Measurements from ENCODE around the gene RAVER1.
"Not testable (repeated sequence)": the region's sequence is repeated elsewhere in the genome, so short reads cannot be mapped to it uniquely, and the experiment has no call there.

RAVER1 gene

DNA sequence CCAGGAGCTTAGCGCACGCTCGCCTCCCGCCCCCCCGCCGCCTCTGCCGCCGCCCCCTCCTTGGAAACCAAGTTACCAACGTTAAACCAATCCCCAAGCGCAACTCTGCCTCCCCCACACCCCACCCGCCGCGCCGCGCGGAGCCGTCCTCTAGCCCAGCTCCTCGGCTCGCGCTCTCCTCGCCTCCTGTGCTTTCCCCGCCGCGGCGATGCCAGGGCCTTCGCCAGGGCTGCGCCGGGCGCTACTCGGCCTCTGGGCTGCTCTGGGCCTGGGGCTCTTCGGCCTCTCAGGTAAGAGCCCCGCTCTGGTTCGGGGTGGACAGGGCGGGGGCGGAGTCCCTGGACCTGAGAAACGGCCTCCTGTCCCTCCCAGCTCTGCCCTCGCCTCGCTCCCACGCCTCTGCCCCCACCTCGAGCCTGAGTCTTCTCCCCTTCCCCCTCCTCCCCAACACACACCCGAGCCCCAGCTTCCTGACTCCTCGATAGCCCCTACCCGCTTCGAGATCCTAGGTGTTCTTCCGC lies 43.4 kb downstream of the RAVER1 start, which contains the start of gene ICAM5:
ICAM5 (plus strand) TSS at position 117 of the 521 bp plus-strand sequence; CDS start at position 209, 92 bp downstream.
- DNase-seq = peak; percentile 58 to 63

DNA sequence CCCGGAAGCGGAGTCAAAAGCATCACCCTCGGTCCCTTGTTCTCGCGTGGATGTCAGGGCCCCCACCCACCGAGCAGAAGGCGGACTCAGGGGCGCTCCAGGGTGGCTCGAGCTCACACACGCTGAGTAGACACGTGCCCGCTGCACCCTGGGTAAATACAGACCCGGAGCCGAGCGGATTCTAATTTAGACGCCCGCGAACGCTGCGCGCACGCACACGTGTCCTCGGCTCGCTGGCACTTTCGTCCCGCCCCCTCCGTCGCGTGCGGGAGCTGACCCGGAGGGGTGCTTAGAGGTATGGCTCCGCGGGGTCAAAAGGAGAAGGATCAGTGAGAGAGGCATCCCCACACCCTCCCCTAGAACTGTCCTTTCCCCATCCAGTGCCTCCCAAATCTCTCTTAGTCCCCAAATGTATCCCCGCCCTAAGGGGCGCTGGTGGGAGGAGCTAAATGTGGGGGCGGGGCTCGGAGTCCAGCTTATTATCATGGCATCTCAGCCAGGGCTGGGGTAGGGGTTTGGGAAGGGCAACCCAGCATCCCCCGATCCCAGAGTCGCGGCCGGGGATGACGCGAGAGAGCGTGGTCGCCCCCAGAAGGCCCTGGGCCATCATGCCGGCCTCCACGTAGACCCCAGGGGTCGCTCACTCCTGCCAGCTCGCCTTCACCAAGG lies 44.0 kb downstream of the RAVER1 start:
- DNase-seq = peak; percentile 80 to 84

DNA sequence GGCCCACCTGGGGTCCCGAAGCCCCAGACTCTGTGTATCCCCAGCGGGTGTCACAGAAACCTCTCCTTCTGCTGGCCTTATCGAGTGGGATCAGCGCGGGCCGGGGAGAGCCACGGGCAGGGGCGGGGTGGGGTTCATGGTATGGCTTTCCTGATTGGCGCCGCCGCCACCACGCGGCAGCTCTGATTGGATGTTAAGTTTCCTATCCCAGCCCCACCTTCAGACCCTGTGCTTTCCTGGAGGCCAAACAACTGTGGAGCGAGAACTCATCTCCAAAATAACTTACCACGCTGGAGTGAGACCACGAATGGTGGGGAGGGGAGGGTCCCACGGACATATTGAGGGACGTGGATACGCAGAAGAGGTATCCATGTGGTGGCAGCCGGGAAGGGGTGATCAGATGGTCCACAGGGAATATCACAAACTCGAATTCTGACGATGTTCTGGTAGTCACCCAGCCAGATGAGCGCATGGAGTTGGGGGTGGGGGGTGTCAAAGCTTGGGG lies 44.6 kb downstream of the RAVER1 start:
- DNase-seq = peak; percentile 73

DNA sequence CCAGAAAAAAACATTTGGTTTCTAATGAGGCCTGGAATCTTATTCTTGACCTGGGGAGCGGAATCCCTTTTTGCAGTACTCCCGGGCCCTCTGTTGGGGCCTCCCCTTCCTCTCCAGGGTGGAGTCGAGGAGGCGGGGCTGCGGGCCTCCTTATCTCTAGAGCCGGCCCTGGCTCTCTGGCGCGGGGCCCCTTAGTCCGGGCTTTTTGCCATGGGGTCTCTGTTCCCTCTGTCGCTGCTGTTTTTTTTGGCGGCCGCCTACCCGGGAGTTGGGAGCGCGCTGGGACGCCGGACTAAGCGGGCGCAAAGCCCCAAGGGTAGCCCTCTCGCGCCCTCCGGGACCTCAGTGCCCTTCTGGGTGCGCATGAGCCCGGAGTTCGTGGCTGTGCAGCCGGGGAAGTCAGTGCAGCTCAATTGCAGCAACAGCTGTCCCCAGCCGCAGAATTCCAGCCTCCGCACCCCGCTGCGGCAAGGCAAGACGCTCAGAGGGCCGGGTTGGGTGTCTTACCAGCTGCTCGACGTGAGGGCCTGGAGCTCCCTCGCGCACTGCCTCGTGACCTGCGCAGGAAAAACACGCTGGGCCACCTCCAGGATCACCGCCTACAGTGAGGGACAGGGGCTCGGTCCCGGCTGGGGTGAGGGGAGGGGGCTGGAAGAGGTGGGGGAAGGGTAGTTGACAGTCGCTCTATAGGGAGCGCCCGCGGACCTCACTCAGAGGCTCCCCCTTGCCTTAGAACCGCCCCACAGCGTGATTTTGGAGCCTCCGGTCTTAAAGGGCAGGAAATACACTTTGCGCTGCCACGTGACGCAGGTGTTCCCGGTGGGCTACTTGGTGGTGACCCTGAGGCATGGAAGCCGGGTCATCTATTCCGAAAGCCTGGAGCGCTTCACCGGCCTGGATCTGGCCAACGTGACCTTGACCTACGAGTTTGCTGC lies 46.3 kb downstream of the RAVER1 start, which contains the start of gene ICAM4:
ICAM4 (plus strand) TSS at position 153 of the 935 bp plus-strand sequence; CDS start at position 211, 58 bp downstream.
- peak; percentile 58 to 64 for DNase-seq

DNA sequence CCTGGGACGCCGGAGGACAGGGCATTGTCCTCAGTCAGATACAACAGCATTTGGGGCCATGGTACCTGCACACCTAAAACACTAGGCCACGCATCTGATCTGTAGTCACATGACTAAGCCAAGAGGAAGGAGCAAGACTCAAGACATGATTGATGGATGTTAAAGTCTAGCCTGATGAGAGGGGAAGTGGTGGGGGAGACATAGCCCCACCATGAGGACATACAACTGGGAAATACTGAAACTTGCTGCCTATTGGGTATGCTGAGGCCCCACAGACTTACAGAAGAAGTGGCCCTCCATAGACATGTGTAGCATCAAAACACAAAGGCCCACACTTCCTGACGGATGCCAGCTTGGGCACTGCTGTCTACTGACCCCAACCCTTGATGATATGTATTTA lies 47.9 kb downstream of the RAVER1 start:
- no peak for DNase-seq

DNA sequence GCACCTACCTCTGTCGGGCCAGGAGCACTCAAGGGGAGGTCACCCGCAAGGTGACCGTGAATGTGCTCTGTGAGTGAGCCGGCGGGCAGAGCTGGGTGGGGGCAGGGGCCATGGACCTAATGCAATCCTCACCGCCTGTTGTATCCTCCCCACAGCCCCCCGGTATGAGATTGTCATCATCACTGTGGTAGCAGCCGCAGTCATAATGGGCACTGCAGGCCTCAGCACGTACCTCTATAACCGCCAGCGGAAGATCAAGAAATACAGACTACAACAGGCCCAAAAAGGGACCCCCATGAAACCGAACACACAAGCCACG lies 48.4 kb downstream of the RAVER1 start:
- DNase-seq = no peak

DNA sequence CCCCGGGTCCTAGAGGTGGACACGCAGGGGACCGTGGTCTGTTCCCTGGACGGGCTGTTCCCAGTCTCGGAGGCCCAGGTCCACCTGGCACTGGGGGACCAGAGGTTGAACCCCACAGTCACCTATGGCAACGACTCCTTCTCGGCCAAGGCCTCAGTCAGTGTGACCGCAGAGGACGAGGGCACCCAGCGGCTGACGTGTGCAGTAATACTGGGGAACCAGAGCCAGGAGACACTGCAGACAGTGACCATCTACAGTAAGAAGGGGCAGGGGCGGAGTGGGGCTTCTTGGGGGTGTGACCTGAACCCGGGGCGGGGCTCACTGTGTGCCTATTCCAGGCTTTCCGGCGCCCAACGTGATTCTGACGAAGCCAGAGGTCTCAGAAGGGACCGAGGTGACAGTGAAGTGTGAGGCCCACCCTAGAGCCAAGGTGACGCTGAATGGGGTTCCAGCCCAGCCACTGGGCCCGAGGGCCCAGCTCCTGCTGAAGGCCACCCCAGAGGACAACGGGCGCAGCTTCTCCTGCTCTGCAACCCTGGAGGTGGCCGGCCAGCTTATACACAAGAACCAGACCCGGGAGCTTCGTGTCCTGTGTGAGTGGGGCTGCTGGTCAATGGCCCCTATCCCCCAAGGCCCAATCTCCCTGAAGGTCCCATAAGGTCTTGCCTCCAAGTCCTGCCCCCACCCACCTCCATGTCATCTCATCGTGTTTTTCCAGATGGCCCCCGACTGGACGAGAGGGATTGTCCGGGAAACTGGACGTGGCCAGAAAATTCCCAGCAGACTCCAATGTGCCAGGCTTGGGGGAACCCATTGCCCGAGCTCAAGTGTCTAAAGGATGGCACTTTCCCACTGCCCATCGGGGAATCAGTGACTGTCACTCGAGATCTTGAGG lies 49.0 kb downstream of the RAVER1 start:
- no peak for DNase-seq

DNA sequence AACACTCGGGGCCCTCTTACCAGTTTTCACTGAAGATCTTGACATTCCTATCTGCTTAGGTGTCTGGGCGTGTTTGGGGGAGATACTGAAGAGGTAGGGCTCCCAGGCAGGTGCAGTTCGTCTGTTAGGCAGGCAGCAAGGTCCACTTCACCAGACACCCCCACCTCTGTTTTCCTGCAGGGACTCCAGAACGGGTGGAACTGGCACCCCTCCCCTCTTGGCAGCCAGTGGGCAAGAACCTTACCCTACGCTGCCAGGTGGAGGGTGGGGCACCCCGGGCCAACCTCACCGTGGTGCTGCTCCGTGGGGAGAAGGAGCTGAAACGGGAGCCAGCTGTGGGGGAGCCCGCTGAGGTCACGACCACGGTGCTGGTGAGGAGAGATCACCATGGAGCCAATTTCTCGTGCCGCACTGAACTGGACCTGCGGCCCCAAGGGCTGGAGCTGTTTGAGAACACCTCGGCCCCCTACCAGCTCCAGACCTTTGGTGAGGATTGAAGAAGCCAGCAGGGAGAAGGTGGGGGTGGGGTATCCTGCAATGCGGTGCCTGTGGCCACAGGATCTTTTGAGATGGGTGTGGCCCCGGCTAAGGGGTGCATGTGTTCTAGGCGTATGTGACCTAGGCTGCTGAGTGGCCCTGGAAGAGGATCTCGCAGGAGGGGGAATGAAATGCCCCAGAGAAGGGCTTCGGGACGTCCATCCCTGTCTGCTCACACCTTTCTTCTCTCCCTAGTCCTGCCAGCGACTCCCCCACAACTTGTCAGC lies 49.8 kb downstream of the RAVER1 start:
- DNase-seq = no peak

DNA sequence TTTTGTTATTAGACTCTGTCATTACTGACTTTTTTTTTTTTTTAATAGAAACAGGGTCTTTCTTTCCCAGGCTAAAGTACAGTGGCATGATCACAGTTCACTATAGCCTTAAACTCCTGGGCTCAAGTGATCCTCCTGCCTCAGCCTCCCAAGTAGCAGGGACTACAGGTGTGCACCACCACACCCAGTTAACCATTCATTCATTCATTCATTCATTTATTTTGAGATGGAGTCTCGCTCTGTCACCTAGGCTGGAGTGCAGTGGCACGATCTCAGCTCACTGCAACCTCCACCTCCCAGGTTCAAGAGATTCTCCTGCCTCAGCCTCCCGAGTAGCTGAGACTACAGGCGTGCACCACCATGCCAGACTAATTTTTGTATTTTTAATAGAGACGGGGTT lies 51.3 kb downstream of the RAVER1 start:
- DNase-seq = not testable (repeated sequence)

DNA sequence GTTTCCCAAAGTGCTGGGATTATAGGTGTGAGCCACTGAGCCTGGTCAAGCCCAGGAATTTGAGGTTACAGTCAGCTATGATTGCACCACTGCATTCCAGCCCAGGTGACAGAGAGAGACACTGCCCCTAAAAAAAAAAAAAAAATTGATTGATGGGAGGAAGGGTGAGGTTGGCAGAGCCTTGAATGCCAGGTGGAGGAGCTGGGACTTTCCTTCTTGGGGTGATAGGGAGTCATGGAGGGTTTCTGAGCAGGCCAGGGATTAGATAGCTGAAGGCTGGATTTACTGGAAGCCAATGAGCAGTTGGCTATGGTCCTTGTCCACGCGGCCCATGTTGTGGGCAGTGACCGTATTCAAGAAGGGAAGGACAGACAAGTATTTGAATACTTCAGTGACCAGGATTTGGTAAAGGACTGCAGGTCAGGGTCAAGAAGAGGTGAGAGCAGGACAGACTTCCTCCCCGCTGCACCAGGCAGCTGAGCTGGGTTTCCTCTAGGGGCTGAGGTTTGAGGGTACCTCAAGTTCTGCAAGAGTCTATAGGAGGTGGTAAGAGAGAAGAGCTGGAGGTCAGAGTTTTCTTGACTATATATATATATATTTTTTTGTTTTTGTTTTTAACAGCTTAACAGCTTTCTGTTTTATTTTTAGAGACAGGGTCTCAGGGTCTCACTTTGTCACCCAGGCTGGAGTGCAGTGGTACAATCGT lies 53.4 kb downstream of the RAVER1 start:
- no peak for DNase-seq

DNA sequence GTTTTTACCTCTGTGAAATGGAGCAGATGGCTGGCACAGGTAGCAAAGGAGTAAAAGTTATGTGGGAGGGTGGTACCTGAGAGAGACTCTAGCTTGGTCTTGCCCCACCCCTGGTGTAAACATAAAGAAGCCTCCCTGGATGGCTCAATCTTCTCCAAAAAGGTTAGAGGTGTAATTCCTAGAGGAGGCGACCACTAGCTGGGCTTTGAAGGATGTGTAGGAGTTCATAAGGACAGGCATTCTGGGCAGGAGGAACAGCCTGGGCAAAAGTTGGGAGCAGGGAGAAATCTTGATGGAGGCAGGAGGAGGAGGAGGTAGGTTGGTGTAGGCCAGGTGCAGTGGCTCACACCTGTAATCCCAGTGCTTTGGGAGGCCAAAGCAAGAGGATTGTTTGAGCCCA lies 54.4 kb downstream of the RAVER1 start:
- DNase-seq = no peak

DNA sequence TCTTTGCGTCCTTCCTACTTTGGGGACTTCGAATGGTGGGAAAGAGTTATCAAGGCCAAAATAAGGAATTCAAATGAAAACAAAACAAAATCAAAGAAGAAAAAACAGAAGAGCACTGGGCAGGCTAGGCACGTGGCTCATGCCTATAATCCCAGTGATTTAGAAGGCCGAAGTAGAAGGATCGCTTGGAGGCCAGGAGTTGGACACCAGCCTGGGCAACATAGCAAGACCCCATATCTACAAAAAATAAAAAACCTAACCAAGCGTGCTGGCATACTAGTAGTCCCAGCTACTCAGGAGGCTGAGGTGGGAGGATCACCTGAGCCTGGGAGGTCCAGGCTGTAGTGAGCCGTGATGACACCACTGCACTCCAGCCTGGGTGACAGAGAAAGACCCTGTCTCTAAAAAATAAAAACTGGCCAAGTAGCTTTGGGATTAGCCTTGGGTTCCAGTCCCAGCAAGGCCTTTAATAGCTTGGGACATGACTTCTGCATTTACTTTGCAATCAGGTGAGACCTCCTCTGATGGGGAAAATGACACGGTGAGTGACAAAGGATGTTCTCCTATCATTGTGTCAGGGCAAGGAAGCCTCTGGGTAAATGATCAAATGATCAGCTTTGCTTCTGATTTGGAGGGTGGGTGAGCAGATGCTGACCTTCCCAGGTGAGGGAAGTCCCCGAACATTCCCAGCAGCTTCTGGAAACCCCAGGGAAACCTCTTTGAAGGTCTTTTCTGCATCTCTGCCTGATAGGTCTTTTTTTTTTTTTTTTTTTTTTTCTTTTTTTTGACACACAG lies 55.3 kb downstream of the RAVER1 start:
- no peak for DNase-seq

DNA sequence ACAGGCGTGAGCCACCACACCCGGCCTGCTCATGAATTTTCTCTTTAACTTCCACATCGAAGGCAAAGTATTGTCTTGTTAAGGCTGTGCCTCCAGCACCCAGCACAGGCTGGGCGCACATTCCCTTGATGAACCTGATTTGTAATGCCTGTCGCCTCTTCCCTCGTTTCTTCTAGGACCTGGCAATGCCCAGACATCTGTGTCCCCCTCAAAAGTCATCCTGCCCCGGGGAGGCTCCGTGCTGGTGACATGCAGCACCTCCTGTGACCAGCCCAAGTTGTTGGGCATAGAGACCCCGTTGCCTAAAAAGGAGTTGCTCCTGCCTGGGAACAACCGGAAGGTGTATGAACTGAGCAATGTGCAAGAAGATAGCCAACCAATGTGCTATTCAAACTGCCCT lies 58.7 kb downstream of the RAVER1 start:
- DNase-seq = no peak

DNA sequence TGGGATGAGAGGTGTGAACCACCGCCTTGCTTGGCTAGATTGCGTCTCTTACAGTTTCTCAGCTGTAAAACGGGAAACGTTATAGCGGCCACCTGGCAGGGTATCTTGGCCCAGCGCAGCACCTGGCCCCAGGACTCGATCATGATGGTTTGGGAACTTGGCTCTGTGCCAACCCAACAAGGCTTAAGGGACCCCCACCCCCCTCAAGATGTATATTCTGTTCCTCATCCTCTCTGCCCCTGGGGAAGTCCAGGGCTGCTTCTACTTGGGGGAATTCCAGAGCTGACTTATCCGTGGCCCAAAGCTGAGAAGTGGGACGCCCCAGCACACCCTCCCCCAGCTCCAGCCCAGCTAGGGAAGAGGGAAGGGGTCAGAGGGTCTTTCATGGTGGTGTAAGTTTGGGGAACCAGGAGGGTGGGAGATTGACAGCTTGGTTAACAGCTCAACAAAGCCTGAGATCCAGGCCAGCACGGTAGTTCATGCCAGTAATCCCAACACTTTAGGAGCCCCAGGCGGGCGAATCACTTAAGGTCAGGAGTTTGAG lies 61.7 kb downstream of the RAVER1 start:
- peak in 1 of 2 experiments; percentile 58 for DNase-seq

DNA sequence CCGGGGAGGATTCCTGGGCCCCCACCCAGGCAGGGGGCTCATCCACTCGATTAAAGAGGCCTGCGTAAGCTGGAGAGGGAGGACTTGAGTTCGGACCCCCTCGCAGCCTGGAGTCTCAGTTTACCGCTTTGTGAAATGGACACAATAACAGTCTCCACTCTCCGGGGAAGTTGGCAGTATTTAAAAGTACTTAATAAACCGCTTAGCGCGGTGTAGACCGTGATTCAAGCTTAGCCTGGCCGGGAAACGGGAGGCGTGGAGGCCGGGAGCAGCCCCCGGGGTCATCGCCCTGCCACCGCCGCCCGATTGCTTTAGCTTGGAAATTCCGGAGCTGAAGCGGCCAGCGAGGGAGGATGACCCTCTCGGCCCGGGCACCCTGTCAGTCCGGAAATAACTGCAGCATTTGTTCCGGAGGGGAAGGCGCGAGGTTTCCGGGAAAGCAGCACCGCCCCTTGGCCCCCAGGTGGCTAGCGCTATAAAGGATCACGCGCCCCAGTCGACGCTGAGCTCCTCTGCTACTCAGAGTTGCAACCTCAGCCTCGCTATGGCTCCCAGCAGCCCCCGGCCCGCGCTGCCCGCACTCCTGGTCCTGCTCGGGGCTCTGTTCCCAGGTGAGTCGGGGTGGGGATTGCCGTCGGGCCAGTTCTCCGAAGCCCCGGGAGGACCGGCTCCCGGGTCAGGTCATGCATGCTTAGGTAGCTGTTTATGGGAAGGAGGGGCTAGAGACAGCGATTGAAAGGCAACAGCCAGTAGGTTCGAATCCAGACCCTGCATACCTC lies 62.5 kb downstream of the RAVER1 start, which contains the start of gene ICAM1:
ICAM1 (plus strand) TSS at position 505 of the 779 bp plus-strand sequence; CDS start at position 545, 40 bp downstream.
- peak; percentile 86 to 89 for DNase-seq

DNA sequence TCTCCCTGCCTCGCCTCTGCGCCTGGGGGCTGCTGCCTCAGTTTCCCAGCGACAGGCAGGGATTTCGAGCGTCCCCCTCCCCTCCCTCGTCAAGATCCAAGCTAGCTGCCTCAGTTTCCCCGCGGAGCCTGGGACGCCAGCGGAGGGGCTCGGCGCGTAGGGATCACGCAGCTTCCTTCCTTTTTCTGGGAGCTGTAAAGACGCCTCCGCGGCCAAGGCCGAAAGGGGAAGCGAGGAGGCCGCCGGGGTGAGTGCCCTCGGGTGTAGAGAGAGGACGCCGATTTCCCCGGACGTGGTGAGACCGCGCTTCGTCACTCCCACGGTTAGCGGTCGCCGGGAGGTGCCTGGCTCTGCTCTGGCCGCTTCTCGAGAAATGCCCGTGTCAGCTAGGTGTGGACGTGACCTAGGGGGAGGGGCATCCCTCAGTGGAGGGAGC lies 63.1 kb downstream of the RAVER1 start:
- peak; percentile 86 to 90 for DNase-seq

DNA sequence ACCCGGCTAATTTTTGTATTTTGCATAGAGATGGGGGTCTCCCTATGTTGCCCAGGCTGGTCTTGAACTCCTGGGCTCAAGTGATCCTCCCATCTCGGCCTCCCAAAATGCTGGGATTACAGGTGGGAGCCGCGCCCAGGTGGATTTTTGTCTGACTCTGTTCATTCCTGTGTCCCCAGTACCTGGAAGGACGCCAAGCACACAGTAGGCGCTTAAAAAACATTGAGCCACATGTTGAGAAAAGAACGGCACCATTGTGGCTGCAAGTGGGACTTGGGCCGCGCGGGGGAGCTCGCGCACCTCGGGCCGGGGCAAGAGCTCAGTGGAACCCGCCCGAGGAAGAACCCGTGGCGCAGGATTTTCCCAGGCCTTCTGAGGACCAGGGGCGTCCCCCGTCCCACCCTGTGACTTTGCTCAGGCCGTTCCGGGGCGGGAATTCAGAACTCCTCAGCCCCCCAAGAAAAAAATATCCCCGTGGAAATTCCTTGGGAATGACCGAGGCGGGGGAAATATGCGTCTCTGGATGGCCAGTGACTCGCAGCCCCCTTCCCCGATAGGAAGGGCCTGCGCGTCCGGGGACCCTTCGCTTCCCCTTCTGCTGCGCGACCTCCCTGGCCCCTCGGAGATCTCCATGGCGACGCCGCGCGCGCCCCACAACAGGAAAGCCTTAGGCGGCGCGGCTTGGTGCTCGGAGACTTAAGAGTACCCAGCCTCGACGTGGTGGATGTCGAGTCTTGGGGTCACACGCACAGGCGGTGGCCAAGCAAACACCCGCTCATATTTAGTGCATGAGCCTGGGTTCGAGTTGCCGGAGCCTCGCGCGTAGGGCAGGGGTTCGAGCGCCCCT lies 63.8 kb downstream of the RAVER1 start:
- DNase-seq = peak; percentile 95 to 96

DNA sequence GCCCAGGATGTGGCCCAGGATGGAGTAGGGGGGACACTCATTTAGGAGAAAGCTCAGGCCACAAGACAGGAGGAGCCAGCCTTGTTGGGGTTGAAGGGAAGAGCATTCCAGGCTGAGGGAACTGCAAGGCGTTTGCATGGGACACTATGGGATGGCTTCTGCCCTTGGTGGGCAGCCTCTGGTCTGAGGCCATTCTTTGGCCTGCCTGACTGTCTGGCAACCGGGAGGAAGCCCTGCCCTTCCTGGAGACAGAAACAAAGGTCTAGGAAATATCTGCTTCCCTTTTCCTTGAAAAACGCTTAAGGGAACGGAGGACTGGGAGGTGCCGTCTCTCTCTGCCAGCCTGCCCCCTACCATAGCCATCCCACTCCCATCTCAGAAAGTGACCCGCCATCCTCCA lies 65.3 kb downstream of the RAVER1 start:
- DNase-seq = no peak

All from activated T-cell treated with anti-CD3 and anti-CD28 coated beads, Interleukin-2, amount 50 U/mL, for 48 hours (primary cell).